Prostate gland (tissue), 2 donors: Measurements from ENCODE around the gene POLR3E. TPM values are rescaled to one million over a fixed set of nuclear protein-coding genes. Genes with fewer than 3 reads are reported as not detected.

Source experiments
- DNase-seq: peaks from one replicate; pipeline ENCODE4 v3.0.0-alpha.2; 2019; ENCODE audit warnings: low spot score
- H3K27ac ChIP-seq, 2 donors: fragments of 200-600 bp; sonication (generic); 2 replicates each; pipeline ENCODE4 v1.5.1; 2017 to 2019
- H3K27me3 ChIP-seq: fragments of 200-600 bp; sonication (generic); replicated peaks from 2 replicates; pipeline ENCODE4 v1.5.1; 2019; ENCODE audit not compliant: insufficient read depth
- H3K36me3 ChIP-seq, 2 donors: fragments of 200-600 bp; sonication (generic); 1 replicate in 1 of 2; 2 replicates in 1 of 2; pipeline versions ENCODE4 v1.5.1 to v1.8.1; 2017 to 2019
- H3K4me1 ChIP-seq: fragments of 200-600 bp; sonication (generic); replicated peaks from 2 replicates; pipeline ENCODE4 v1.5.1; 2019
- H3K4me3 ChIP-seq, 2 donors: fragments of 200-600 bp; sonication (generic); 2 replicates each; pipeline ENCODE4 v1.5.1; 2017 to 2019
- H3K9me3 ChIP-seq: fragments of 200-600 bp; sonication (generic); 2 replicates; pipeline ENCODE4 v1.5.1; 2017
- POLR2A ChIP-seq: fragments of 450-650 bp; IDR thresholded peaks from one replicate; pipeline ENCODE4 v1.6.1; 2016; ENCODE audit warnings: antibody characterized with exemption, mild to moderate bottlenecking
- POLR2AphosphoS5 ChIP-seq: sonication (generic); formaldehyde crosslinking; IDR thresholded peaks from one replicate; pipeline ENCODE4 v1.6.1; 2017; ENCODE audit warnings: antibody characterized with exemption
- WGBS: methylation state at CpG from one replicate; pipeline ENCODE4 v1.1.5; 2018; 5-methylcytosine and 5-hydroxymethylcytosine counted together
- intact Hi-C: fragments of 100-400 bp; cut with DNase I; formaldehyde crosslinking; loops from one replicate; pipeline ENCODE4 v1.14.2; 2022
- total RNA-seq, 2 donors: library from RNA; depleted of rRNA; stranded (reverse); fragments of >200 nt; gene quantifications; one replicate each; pipeline ENCODE4 v1.1.0, GENCODE V29; 2016
- TF ChIP-seq, protein P1 (sequence below), 4 experiments: fragments of 200-600 bp in 2 of 4; fragments of 450-650 bp in 2 of 4; sonication (generic) in 2 of 4; IDR thresholded peaks; 1 replicate in 3 of 4; 2 replicates in 1 of 4; pipeline ENCODE4 v1.5.1; 2016 to 2019; ENCODE audit warnings: antibody characterized with exemption in 4 of 4, mild to moderate bottlenecking in 2 of 4, moderate library complexity in 2 of 4

POLR3E gene
- total RNA-seq, 2 donors from 2014 or later = 52.3 to 61.7 TPM

DNA sequence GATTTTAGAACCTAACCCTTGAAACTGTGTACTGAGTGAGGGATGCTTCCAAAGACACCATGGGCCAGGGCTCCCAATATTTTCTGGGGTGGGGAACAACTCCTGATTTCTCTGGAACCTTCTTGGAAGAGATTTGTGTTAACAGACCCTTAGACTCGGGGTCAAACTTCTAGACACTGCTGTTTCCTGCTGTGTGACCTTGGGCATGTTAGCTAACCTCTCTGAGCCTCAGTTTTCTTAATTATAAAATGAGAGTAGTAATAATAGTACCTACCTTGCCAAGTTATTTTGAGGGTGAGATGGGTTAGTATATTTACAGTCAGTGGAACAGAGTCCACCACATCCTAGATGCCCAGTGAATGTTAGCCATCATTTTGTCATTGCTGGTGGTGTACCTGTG lies 18.8 kb downstream of the POLR3E start:
- H3K4me1 ChIP-seq = peaks cover 5% of the 10 kb centered on the region
- TF ChIP-seq POLR2A (no peak), POLR2AphosphoS5 (no peak)
- TF ChIP-seq, protein P1, sequence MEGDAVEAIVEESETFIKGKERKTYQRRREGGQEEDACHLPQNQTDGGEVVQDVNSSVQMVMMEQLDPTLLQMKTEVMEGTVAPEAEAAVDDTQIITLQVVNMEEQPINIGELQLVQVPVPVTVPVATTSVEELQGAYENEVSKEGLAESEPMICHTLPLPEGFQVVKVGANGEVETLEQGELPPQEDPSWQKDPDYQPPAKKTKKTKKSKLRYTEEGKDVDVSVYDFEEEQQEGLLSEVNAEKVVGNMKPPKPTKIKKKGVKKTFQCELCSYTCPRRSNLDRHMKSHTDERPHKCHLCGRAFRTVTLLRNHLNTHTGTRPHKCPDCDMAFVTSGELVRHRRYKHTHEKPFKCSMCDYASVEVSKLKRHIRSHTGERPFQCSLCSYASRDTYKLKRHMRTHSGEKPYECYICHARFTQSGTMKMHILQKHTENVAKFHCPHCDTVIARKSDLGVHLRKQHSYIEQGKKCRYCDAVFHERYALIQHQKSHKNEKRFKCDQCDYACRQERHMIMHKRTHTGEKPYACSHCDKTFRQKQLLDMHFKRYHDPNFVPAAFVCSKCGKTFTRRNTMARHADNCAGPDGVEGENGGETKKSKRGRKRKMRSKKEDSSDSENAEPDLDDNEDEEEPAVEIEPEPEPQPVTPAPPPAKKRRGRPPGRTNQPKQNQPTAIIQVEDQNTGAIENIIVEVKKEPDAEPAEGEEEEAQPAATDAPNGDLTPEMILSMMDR (IDR thresholded peaks at IDR 0.05) = no peak
- no peak overlapping the region for H3K27ac ChIP-seq
- no peaks in the 10 kb centered on the region for H3K27me3 ChIP-seq
- intact Hi-C loops = no loop called here
- WGBS = 93% methylated on average over 1 of the region's 1 CpG
- no peaks in the 10 kb centered on the region for H3K36me3 ChIP-seq
- DNase-seq = no peak
- no peaks in the 10 kb centered on the region for H3K9me3 ChIP-seq
- H3K4me3 ChIP-seq = no peak overlapping the region

DNA sequence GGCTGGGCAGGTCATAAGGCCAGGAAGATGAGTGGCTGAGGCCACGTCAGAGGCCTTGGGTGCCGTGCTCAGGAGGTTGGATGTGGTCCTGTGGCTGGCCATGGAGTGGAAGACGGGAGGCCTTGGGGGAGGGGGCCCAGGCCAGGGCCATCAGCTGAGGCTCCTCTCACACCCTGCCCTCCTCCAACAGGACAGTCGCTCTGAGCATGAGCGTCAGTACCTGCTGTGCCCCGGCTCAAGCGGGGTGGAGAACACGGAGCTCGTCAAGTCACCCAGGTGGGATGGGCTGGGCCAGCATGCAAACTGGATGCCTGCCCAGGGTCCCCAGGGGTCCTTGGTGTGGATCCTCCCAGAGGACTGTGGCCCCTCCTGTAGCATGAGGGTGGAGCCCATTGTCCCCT lies 19.2 kb downstream of the POLR3E start:
- H3K9me3 ChIP-seq = no peaks in the 10 kb centered on the region
- 79% methylated on average over 9 of the region's 9 CpGs for WGBS
- intact Hi-C loops = no loop called here
- TF ChIP-seq POLR2A (no peak), POLR2AphosphoS5 (no peak)
- TF ChIP-seq, protein P1 (IDR thresholded peaks at IDR 0.05) = no peak
- no peak overlapping the region for H3K4me3 ChIP-seq
- peaks cover 5% of the 10 kb centered on the region for H3K4me1 ChIP-seq
- no peaks in the 10 kb centered on the region for H3K36me3 ChIP-seq
- no peak for DNase-seq
- no peak overlapping the region for H3K27ac ChIP-seq
- H3K27me3 ChIP-seq = no peaks in the 10 kb centered on the region

DNA sequence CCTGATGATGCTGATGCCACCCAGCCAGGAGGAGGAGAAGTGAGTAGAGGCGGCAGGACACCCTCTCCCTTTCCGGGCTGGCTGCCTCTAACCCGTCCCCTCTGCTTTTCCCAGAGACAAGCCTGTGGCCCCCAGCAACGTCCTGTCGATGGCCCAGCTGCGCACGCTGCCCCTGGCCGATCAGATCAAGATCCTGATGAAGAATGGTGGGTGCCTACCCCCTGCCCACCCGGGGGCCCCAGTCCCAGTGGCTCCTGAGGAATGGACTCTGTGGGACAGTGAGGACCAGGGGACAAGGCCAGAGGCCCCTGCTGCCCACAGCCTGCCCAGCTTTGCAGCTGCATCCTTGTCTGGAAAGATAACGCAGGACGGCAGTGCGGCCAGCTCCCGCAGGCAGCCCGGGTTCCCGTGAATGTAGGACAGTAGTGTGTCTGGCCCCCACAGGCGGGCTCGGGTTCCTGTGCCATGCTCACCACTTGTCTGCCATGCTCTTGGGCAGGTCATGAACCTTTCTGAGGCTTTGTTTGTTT lies 19.9 kb downstream of the POLR3E start:
- no peaks in the 10 kb centered on the region for H3K27me3 ChIP-seq
- intact Hi-C loops = no loop called here
- H3K4me3 ChIP-seq = no peak overlapping the region
- H3K27ac ChIP-seq = no peak overlapping the region
- peaks cover 5% of the 10 kb centered on the region for H3K4me1 ChIP-seq
- no peaks in the 10 kb centered on the region for H3K36me3 ChIP-seq
- no peak for DNase-seq
- H3K9me3 ChIP-seq = no peaks in the 10 kb centered on the region
- TF ChIP-seq, protein P1 (IDR thresholded peaks at IDR 0.05) = no peak
- TF ChIP-seq POLR2A (no peak), POLR2AphosphoS5 (no peak)
- WGBS = 81% methylated on average over 17 of the region's 17 CpGs

DNA sequence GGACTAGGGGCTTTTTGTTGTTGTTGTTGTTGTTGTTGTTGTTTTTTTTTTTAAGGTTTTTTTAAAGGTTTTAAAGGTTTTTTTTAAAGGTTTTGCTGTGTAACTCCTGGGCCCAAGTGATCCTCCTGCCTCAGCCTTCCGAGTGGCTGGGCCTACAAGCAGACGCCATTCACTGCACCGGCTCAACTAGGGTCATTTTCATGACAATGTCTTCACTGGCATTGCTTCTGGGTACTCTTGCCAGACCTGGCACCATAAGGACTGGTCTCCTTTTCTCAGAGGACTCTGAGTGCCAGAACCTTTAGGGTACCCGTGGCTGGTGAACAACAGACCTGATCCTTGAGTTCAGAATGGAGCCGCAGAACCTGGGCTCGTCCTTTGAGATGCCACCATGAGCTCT lies 20.4 kb downstream of the POLR3E start:
- Histone ChIP-seq H3K4me1 (peaks cover 5% of the 10 kb centered on the region), H3K27ac (no peak overlapping the region), H3K9me3 (no peaks in the 10 kb centered on the region), H3K4me3 (no peak overlapping the region), H3K36me3 (no peaks in the 10 kb centered on the region), H3K27me3 (no peaks in the 10 kb centered on the region)
- WGBS = 91% methylated on average over 6 of the region's 6 CpGs
- intact Hi-C loops = no loop called here
- no peak for TF ChIP-seq POLR2AphosphoS5
- no peak for TF ChIP-seq POLR2A
- TF ChIP-seq, protein P1 (IDR thresholded peaks at IDR 0.05) = no peak
- no peak for DNase-seq

DNA sequence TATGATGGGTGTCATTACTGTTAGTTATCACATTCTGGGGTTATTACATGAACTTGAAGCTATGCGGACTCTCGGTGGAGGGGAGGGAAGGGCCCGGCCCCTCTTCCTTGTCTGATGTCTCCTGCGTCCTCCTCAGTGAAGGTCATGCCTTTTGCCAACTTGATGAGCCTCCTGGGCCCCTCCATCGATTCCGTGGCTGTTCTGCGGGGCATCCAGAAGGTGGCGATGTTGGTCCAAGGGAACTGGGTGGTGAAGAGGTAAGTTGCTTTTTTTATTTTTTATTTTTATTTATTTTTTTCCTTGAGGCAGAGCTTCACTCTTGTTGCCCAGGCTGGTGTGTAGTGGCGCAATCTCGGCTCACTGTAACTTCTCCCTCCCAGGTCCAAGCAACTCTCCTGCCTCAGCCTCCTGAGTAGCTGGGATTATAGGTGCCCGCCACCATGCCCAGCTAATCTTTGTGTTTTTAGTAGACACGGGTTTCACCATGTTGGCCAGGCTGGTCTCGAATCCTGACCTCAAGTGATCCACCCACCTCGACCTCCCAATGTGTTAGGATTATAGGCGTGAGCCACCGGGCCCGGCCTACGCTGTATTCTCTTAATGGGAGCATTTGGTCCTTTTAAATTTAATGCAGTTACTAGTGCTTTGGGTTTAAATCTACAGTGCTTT lies 21.6 kb downstream of the POLR3E start:
- Histone ChIP-seq H3K9me3 (no peaks in the 10 kb centered on the region), H3K4me3 (no peak overlapping the region), H3K27me3 (no peaks in the 10 kb centered on the region), H3K36me3 (no peaks in the 10 kb centered on the region), H3K4me1 (peaks cover 3% of the 10 kb centered on the region), H3K27ac (no peak overlapping the region)
- WGBS = 82% methylated on average over 18 of the region's 18 CpGs
- intact Hi-C loops = no loop called here
- TF ChIP-seq, protein P1 (IDR thresholded peaks at IDR 0.05) = peak in 3 of 4 experiments; percentile 23 to 42 (median 32)
- TF ChIP-seq POLR2A = no peak
- no peak for DNase-seq
